HG03432 (cell line): ENCODE data around the gene FBP2.
A peak's percentile ranks its signal among the peaks of the same experiment; 100 is the strongest.

ENCODE experiments used
- ATAC-seq: cut with Tn5 transposase; IDR thresholded peaks from one replicate; pipeline ENCODE4 v1.9.1; 2021; ENCODE audit warnings: mild to moderate bottlenecking, moderate library complexity; ENCODE audit not compliant: unreplicated experiment

The FBP2 gene

GRCh38 chr9:94593459-94594345, at the start of gene FBP2:
FBP2 (minus strand) TSS chr9:94593824; CDS start chr9:94593726, 98 bp downstream.
- no peak for ATAC-seq

GRCh38 chr9:94643176-94643575, 49.6 kb upstream of the FBP2 start:
- ATAC-seq = no peak

- ATAC-seq = no peak
Measured at GRCh38 chr9:94642501-94642900, 48.9 kb upstream of the FBP2 start.

- ATAC-seq = no peak
Measured at GRCh38 chr9:94639999-94640376, 46.4 kb upstream of the FBP2 start.

GRCh38 chr9:94639061-94639998, 45.7 kb upstream of the FBP2 start, which contains the start of gene FBP1:
FBP1 (minus strand) TSS chr9:94639518; CDS start chr9:94639310, 208 bp downstream.
- peak; percentile 52 for ATAC-seq

- ATAC-seq = no peak
Measured at GRCh38 chr9:94638335-94639060, 44.9 kb upstream of the FBP2 start.

GRCh38 chr9:94632737-94633136, 39.1 kb upstream of the FBP2 start:
- no peak for ATAC-seq

GRCh38 chr9:94631599-94631998, 38.0 kb upstream of the FBP2 start:
- ATAC-seq = no peak

- no peak for ATAC-seq
Measured at GRCh38 chr9:94630833-94631232, 37.2 kb upstream of the FBP2 start.

GRCh38 chr9:94630281-94630680, 36.7 kb upstream of the FBP2 start:
- ATAC-seq = no peak

- no peak for ATAC-seq
Measured at GRCh38 chr9:94627287-94627686, 33.7 kb upstream of the FBP2 start.

- no peak for ATAC-seq
Measured at GRCh38 chr9:94625835-94626234, 32.2 kb upstream of the FBP2 start.

- ATAC-seq = no peak
Measured at GRCh38 chr9:94624629-94625028, 31.0 kb upstream of the FBP2 start.

- ATAC-seq = no peak
Measured at GRCh38 chr9:94623253-94623652, 29.6 kb upstream of the FBP2 start.

- no peak for ATAC-seq
Measured at GRCh38 chr9:94622087-94622800, 28.6 kb upstream of the FBP2 start.

- no peak for ATAC-seq
Measured at GRCh38 chr9:94619026-94619425, 25.4 kb upstream of the FBP2 start.

GRCh38 chr9:94613003-94613402, 19.4 kb upstream of the FBP2 start:
- ATAC-seq = no peak

GRCh38 chr9:94612071-94612470, 18.4 kb upstream of the FBP2 start:
- ATAC-seq = no peak

- ATAC-seq = no peak
Measured at GRCh38 chr9:94611638-94612068, 18.0 kb upstream of the FBP2 start.

GRCh38 chr9:94610181-94610606, 16.6 kb upstream of the FBP2 start:
- no peak for ATAC-seq
